ENCODE results near the gene ABHD17B.
A peak's percentile ranks its signal among the peaks of the same experiment; 100 is the strongest.
"Not testable (repeated sequence)": the region's sequence is repeated elsewhere in the genome, so short reads cannot be mapped to it uniquely, and the experiment has no call there.

Gene ABHD17B

GRCh38 chr9:71911908-71912335, 929 bp upstream of the ABHD17B start:
- no peak for DNase-seq

- no peak for DNase-seq
These were observed 338 bp downstream of the ABHD17B start for GRCh38 chr9:71910650-71911060.

GRCh38 chr9:71909887-71910649, 925 bp downstream of the ABHD17B start:
- DNase-seq = peak; percentile 29

- DNase-seq = no peak
These were observed 2.2 kb downstream of the ABHD17B start for GRCh38 chr9:71908825-71909224.

- DNase-seq = no peak
These were observed 6.9 kb downstream of the ABHD17B start for GRCh38 chr9:71904076-71904475.

GRCh38 chr9:71901695-71902597, 9.0 kb downstream of the ABHD17B start:
- no peak for DNase-seq

GRCh38 chr9:71898756-71899155, 12.2 kb downstream of the ABHD17B start:
- DNase-seq = not testable (repeated sequence)

- peak; percentile 68 for DNase-seq
These were observed 13.4 kb downstream of the ABHD17B start for GRCh38 chr9:71897577-71897976.

GRCh38 chr9:71896761-71897160, 14.2 kb downstream of the ABHD17B start:
- DNase-seq = no peak

GRCh38 chr9:71895955-71896354, 15.0 kb downstream of the ABHD17B start:
- DNase-seq = peak; percentile 20

- DNase-seq = no peak
These were observed 15.9 kb downstream of the ABHD17B start for GRCh38 chr9:71895117-71895516.

GRCh38 chr9:71891557-71892189, 19.3 kb downstream of the ABHD17B start:
- DNase-seq = no peak

GRCh38 chr9:71890042-71890679, 20.8 kb downstream of the ABHD17B start:
- DNase-seq = no peak

- DNase-seq = no peak
These were observed 23.6 kb downstream of the ABHD17B start for GRCh38 chr9:71887362-71887761.

GRCh38 chr9:71886541-71886940, 24.5 kb downstream of the ABHD17B start:
- DNase-seq = no peak

GRCh38 chr9:71886015-71886414, 25.0 kb downstream of the ABHD17B start:
- DNase-seq = peak; percentile 17

GRCh38 chr9:71885467-71885866, 25.5 kb downstream of the ABHD17B start:
- no peak for DNase-seq

GRCh38 chr9:71884005-71884404, 27.0 kb downstream of the ABHD17B start:
- no peak for DNase-seq

- DNase-seq = no peak
These were observed 31.3 kb downstream of the ABHD17B start for GRCh38 chr9:71879644-71880174.

GRCh38 chr9:71878327-71879274, 32.4 kb downstream of the ABHD17B start:
- no peak for DNase-seq

GRCh38 chr9:71876829-71877228, 34.2 kb downstream of the ABHD17B start:
- no peak for DNase-seq

All from activated CD4-positive, alpha-beta T cell treated with anti-CD3 and anti-CD28 coated beads, Interleukin-2, amount 50 U/mL, for 16 hours (primary cell).